GM19099 (cell line): ENCODE results near the gene KMT2C.

ENCODE experiments used
- POLR2A ChIP-seq: IDR thresholded peaks from 3 replicates; pipeline ENCODE4 v1.6.1; 2011; ENCODE audit warnings: low read depth; ENCODE audit not compliant: insufficient read length; ENCODE audit errors: extremely low read depth

KMT2C gene

DNA sequence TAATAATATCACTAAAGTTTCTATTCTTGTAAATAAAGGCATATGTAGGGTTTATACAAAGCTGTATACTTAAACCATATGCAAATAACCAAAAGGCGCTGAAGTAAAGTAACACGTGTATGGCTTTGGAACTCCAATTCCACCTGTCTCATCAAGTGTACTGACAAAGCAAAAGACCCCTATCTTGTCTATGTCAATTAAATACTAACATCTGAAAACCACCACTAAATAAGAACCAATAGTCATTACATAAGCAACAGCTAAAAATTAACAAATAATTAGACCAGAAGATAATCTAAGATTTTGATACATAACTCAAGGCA is 93.9 kb downstream of the KMT2C start:
- TF ChIP-seq POLR2A = no peak

DNA sequence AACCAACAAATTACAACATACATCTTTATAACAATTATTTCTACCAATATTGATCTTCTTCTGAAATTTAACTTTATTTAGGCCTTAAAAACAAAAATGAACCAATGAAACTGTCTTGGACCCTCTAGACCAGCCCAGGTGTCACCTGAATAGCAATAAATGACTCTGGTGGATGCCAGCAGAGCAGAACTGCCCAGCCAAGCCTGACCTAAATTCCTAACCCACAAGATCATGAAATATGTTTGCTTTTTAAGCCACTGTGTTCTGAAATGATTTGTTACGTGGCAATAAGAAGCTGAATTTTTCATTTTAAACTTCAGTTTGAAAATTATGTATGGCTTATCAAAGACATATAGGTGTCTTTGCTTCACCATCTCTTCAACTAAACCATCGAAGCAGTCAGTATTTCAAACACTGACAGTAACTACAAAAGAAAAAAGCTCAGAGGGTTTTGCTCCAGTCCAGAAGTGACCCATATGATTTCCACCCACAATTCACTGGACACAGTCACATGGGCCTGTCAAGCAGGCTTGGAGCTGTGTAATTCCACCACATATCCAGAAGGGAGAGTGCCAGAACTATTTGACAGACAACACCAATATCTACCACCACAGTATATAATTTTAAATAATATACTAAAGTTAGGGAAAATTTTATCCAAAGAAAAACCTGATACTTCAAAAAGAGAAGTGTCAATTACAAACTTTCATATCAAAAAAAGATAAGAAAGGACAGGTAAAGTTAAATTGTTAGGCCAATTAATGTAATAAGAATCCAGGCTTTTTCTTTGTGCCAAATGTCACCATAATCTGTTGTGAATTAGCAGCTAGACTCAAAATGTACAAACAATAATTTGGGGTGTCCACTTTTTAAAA is 94.5 kb downstream of the KMT2C start:
- no peak for TF ChIP-seq POLR2A

DNA sequence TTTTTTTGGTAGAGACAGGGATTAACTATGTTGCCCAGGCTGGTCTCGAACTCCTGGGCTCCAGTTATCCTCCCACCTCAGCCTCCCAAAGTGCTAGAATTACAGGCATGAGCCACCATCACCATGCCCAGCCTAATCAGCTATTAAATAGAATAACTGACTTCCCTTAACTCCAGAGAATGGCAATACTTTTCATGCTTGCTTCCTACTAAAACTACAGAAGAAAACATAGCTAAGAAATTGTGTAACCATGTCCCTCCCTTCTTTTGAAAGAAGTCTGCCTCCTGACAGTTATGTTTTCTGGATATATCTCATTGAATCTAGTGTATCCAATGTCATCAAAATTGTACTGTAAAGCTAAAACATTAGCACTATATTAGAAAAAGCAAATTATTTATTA is 95.6 kb downstream of the KMT2C start:
- TF ChIP-seq POLR2A = no peak

DNA sequence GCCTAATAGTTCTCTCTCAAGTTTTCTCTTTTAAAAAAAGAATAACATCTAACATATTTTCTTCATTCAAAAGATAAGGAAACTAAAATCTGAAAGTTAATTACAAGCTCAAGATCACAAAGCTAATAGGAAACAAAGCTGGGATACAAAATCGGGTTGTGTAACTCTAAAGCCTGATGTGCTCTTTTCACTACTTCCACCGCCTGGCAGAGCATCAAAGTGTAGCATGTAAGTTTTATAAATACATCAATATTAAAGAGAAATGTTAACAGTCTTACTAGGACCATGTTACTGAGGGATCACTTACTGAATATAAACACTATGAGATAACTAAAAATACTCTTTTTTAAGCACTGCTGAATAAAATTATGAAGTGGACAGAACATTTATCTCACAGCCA is 97.2 kb downstream of the KMT2C start:
- TF ChIP-seq POLR2A = no peak

DNA sequence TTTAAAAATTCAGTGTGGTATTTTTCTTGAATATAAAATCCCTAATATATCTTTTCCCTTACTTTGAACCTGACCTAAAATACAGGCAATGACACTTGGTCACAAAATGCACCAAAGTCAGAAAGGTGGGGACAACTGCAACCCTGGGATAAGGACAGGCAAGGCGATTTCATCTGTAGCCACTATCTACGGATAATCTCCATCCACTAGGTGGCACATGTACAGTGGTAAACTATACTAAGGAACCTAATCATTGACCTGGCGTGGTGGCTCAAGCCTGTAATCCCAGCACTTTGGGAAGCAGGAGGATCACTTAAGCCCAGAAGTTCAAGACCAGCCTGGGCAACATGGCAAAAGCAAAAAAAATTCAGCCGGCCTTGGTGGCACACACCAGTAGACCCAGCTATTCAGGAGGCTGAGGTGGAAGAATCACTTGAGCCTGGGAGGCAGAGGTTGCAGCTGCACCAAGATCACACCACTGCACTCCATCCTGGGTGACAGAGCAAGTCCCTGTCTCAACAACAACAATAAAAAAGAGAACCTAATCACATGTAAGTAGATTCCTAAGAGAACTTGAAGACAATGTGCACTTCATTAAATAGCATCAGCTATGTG is 98.9 kb downstream of the KMT2C start:
- no peak for TF ChIP-seq POLR2A

DNA sequence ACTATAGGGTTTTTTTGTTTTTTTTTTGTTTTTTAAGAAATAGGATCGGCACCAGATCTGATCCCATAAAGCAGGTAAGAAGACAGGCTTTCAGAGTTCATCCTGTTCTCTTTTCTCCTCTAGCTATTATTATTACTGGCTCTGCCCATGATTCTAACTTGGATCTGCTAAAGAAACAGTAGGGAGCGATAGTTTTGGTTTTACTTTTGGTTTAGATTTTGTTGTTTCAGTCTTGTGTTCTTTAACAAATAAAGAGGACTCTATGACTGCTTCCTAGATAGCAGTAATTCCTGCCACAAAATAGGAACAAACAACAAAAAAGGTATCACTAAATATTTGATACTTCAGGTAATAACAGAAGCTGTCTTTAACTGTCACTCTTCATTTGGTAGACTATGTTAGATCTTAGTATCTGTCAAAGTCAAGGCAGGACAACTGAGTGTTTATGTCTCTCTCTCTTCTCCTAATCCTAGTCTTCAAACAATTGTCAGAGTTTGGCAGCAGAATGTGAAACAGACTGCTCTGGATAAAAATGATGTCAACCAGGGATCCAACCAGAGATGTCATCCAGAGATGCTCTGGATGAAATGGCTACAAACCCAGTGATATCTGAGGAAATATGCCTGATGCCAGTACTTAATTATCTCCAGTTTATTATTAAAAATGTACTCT is 99.8 kb downstream of the KMT2C start:
- TF ChIP-seq POLR2A = no peak

DNA sequence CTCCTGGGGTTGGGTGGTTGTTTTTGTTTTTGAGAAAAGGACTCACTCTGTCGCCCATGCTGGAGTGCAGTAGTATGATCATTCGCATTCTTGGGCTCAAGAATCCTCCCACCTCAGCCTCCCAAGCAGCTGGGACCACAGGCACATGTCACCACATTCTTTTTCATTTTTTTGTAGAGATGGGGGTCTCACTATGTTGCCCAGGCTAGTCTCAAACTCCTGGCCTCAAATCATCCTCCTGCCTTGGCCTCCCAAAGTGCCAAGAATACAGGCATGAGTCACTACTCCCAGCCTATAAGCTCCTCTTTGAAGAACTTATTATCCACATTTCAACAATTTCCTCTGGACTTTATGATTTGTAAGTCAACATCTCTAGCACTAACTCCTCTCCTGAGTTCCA is 102.7 kb downstream of the KMT2C start:
- no peak for TF ChIP-seq POLR2A

DNA sequence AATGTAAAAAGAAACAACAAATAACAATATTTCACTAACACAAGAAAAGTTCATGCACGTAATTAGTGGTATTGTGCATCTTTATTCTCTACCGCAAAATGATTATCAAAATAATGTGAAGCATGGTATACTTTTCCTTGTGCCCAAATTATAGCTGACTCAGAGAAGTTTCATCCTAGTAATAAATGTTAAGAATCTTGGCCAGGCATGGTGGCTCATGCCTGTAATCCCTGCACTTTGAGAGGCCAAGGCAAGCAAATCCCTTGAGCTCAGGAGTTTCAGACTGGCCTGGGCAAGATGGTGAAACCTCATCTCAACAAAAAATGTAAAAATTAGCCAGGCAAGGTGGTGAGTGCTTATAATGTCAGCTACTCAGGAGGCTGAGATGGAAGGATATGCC is 105.0 kb downstream of the KMT2C start:
- no peak for TF ChIP-seq POLR2A

DNA sequence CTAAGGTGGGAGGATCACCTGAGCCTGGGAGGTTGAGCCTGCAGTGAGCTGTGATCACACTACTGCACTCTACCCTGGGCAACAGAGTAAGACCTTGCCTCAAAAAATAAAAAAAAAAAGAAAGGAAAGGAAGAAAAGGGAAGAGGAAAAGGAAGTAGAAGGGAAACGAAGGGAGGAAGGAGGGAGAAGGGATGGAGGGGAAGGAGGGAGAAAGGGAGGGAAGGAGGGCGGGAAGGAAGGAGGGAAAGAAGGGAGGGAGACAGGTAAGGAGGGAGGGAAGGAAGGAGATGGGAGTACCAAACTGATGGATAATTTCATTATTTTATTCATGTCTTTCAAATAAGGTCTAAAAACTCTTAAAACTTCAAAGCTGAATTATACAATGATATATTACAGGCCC is 106.3 kb downstream of the KMT2C start:
- no peak for TF ChIP-seq POLR2A

DNA sequence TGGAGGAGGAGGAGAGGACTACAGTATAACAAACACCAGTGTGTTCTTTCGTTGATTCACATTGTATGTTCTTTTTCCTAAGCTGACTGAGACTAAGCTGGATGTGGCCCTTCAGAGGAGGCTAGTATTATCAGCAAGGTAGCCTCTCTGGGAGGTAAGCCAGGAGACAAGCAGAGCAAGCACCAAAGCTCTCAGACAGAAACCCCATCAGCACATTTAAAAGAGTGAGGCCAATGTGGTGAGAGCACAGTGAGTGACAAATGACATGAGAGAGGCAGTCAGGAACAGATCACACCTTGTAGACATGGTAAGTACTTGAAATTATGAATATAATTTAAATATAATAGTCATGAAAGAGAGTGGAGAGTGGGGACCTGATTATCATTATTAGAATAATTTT is 107.6 kb downstream of the KMT2C start:
- TF ChIP-seq POLR2A = no peak

DNA sequence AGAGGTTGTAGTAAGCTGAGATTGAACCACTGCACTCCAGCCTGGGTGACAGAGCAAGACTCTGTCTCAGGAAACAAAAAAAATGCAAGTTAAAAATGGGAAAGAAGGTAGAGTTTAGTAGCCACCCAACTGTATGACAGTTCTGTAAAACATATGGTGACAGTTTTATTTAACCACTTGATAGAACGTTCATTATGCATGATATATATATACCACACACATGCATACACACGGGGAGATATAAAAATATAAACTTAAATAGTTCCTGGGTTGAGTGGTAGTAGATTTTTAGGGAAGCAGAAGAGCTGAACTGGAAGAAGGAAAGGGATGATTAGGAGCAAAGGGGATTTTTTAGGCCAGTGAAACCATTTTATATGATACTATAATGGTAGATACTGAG is 120.0 kb downstream of the KMT2C start:
- TF ChIP-seq POLR2A = no peak

DNA sequence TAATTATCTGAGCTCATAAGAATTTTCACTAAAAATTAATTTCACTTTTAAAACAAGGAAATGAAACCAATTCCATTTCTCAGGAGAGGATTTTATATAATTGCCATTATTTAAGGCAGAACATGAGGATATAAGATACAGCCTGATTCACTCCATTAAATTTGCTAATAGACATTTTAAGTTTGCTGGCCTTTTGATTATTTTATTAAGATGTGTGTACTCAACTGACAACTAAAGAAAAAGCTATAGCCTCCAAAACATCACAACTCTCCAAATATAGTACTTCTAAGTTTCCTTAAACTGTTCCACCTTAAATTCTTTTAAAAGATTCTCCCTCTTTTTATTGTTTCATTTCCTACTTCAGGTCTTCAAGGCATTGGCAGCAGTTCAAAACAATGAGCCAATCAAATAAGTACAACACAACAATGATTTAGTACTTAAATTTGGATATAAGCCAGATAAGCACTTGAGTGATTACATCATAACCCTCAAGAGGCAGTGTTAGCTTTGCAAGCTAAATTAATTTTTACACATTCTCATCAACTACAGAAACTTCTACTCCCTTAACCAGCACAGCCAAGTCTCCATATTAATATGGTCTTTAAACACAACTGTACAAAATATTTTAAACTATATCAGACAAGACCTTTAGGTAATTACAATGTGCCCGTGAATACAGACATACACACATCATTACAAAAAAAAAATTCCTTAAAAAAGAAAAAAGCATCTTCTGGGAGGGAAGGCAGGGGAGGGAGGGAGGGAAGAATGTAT is 121.8 kb downstream of the KMT2C start:
- TF ChIP-seq POLR2A = no peak

DNA sequence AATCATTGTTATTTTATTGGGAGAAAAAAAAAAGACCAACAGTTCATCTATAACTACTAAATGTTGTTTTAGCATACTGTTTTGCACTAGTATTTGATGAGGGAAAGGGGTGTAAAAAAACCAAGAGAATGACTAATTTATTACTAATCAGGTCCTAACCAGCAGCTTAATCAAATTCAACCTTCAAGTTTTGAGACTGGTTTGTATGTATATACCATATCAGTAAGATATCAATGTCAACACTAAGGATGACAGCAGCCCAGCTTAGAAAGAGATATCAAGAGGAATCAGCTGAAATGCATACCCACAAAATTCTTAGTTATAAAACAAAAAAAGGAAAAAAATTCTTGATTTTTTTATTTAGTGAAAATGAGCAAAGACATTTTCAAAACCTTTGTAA is 122.6 kb downstream of the KMT2C start:
- no peak for TF ChIP-seq POLR2A

DNA sequence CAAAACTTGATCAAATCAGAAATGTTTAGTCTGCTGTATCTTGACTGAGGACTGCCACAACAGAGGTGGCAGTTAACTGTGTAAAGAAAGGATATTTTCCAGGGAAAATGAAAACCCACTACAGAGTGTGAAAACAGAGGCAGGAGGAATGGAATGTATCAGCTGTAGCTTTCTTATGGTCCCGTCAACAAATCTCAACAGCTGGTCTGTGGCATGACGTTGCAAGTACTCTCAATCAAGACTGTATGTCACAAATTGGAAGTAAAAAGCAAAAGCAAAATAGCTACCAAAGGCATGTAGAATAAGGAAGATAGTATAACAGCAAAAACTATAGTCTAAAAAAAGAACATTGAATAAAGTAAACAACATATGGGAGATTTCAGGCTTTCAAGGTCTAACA is 123.5 kb downstream of the KMT2C start:
- no peak for TF ChIP-seq POLR2A

DNA sequence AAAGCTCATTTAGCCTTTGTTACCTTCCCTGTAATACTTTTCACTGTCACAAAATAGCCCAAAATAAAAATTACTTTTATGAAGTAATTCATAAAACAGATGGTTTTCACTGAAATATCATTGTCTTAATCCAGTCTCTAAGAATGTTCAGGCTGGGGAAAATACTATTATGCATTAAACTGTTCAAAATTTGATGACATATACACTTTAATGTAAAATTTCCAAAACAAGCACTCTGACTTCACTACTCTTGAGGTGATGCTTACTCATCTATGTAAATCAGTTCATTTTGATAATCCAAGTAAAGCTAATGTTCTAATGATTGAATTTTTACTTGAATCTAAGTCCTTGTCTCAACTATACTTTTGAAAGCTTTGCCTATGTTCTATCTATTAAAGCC is 127.9 kb downstream of the KMT2C start:
- no peak for TF ChIP-seq POLR2A

DNA sequence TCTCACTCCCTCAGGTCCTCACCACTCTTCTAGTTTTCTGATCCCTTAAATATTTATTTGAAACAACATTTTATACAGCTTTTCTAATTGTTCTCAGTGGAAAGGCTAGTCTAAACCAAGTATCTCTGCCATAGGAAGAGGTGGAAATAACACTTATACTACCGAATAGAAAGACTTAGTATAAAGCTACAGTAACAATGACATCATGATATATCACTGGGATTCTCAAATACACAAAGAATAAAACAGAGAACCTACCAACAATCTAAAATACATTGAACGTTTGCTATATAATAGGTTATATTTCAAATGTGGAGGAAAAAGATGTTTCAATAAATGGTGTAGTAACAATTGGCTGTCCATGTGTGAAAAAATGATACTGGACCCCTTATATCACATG is 142.9 kb downstream of the KMT2C start:
- TF ChIP-seq POLR2A = no peak

DNA sequence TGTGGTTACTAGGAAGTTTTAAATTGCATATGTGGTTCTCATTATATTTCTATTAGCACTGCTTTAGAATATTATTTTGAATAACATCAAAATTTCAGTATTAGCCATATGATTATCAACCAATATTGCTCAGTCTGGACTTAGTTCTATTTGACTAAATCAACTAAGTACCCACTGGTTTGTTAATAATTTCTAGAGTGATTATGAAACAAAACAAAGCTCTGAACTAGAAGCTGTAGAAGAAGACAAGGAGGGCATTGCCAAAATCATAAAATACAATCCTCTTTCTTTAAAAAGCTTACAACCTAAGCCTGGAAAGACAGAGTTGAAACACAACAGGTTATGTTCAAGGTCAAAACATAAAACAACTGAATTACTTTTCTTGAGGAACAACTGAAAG is 204.7 kb downstream of the KMT2C start:
- no peak for TF ChIP-seq POLR2A
